Natural killer cell treated with Interleukin-12 subunit alpha and Interleukin-12 subunit beta and Interleukin-15 and Interleukin-18, amount 100 ng/mL, for 72 hours (primary cell): ENCODE measurements around the gene KRTAP22-1. TPM values are rescaled to one million over a fixed set of nuclear protein-coding genes. Genes with fewer than 3 reads are reported as not detected.

Experiments used
- ATAC-seq, 2 donors: fragments of 150-1000 bp; cut with Tn5 transposase in 1 of 2; sonication (Bioruptor Pico), chemical (Tn5 transposase) in 1 of 2; 2 replicates each; pipeline ENCODE4 v1.10.0; 2021
- DNase-seq: peaks from one replicate; pipeline ENCODE4 v3.0.0; 2022; ENCODE audit warnings: low spot score
- H3K27ac Mint-ChIP-seq, 2 donors: 1 replicate in 1 of 2; 2 replicates in 1 of 2; pipeline ENCODE4 v1.8.0; 2022; ENCODE audit warnings: mixed read lengths in 2 of 2, mild to moderate bottlenecking in 1 of 2, moderate library complexity in 1 of 2
- H3K27me3 Mint-ChIP-seq, 2 donors: 1 replicate in 1 of 2; 2 replicates in 1 of 2; pipeline ENCODE4 v1.8.0; 2022; ENCODE audit warnings: mixed read lengths in 2 of 2
- H3K36me3 Mint-ChIP-seq: one replicate; pipeline ENCODE4 v1.8.0; 2022; ENCODE audit warnings: mixed read lengths
- H3K4me1 Mint-ChIP-seq, 2 donors: 1 replicate in 1 of 2; 2 replicates in 1 of 2; pipeline ENCODE4 v1.8.0; 2022; ENCODE audit warnings: low read depth in 2 of 2, mixed read lengths in 2 of 2, mild to moderate bottlenecking in 1 of 2
- H3K4me3 Mint-ChIP-seq: one replicate; pipeline ENCODE4 v1.8.0; 2022; ENCODE audit warnings: mixed read lengths
- H3K9me3 Mint-ChIP-seq: 2 replicates; pipeline ENCODE4 v1.8.0; 2022; ENCODE audit warnings: mixed read lengths
- total RNA-seq, 2 donors: library from RNA; stranded (reverse); gene quantifications; one replicate each; pipeline ENCODE4 v1.2.3, GENCODE V29; 2022

The KRTAP22-1 gene
- total RNA-seq, 2 donors from 2014 or later = not detected

DNA sequence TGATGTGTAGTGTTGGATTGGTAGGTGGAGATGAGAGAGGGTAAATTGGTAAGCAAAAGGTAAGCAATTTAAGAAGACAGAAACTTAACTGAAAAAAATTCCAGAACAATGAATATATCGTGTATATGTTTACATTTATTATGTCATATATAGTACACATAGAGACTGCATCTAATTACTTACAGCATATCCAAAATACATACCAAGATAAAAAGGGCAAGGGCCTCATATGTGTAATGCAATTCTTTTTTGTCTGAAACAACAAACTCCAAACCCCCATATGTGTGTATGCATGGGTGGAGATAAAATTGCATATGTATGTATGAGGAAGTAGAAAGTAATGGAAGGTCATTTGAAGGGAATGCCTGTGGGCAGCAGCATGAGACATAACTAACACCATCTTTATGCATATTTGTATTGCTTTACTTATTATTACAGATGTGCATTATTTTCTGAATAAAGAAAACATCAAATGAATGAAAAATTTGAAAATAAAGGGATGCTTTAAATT, 46.1 kb downstream of the KRTAP22-1 start:
- Mint-ChIP-seq H3K4me1 (no peaks in the 10 kb centered on the region), H3K27ac (no peak overlapping the region), H3K36me3 (peaks cover 4% of the 10 kb centered on the region), H3K4me3 (no peak overlapping the region), H3K27me3 (no peaks in the 10 kb centered on the region), H3K9me3 (peaks cover 19% of the 10 kb centered on the region)
- ATAC-seq (no peak), DNase-seq (no peak)

Other genes with a start within 250 kb of the KRTAP22-1 start
- not detected for gene KRTAP13-2, start 228.8 kb upstream of the KRTAP22-1 start, total RNA-seq
- not detected for gene KRTAP13-1, start 205.1 kb upstream of the KRTAP22-1 start, total RNA-seq
- not detected for gene KRTAP13-3, start 175.2 kb upstream of the KRTAP22-1 start, total RNA-seq
- gene KRTAP13-4, start 170.9 kb upstream of the KRTAP22-1 start, total RNA-seq = not detected
- gene KRTAP15-1, start 160.8 kb upstream of the KRTAP22-1 start, total RNA-seq = not detected
- gene KRTAP19-1, start 120.7 kb upstream of the KRTAP22-1 start, total RNA-seq = not detected
- gene KRTAP19-2, start 113.7 kb upstream of the KRTAP22-1 start, total RNA-seq = not detected
- gene KRTAP19-3, start 109.1 kb upstream of the KRTAP22-1 start, total RNA-seq = not detected
- gene KRTAP19-4, start 103.9 kb upstream of the KRTAP22-1 start, total RNA-seq = not detected
- not detected for gene KRTAP19-5, start 98.9 kb upstream of the KRTAP22-1 start, total RNA-seq
- not detected for gene KRTAP19-6, start 59.2 kb upstream of the KRTAP22-1 start, total RNA-seq
- not detected for gene KRTAP19-7, start 39.8 kb upstream of the KRTAP22-1 start, total RNA-seq
- gene KRTAP22-2, start 10.7 kb upstream of the KRTAP22-1 start, total RNA-seq = not detected
- gene KRTAP6-3, start 8.6 kb upstream of the KRTAP22-1 start, total RNA-seq = not detected
- not detected for gene KRTAP6-2, start 2.2 kb upstream of the KRTAP22-1 start, total RNA-seq
- gene KRTAP6-1, start 12.8 kb downstream of the KRTAP22-1 start, total RNA-seq = not detected
- gene KRTAP20-1, start 15.3 kb downstream of the KRTAP22-1 start, total RNA-seq = not detected
- gene KRTAP20-4, start 19.5 kb downstream of the KRTAP22-1 start, total RNA-seq = not detected
- gene KRTAP20-2, start 34.1 kb downstream of the KRTAP22-1 start, total RNA-seq = not detected
- not detected for gene KRTAP20-3, start 41.8 kb downstream of the KRTAP22-1 start, total RNA-seq
- not detected for gene KRTAP21-3, start 117.7 kb downstream of the KRTAP22-1 start, total RNA-seq
- gene KRTAP21-2, start 146.2 kb downstream of the KRTAP22-1 start, total RNA-seq = not detected
- not detected for gene KRTAP21-1, start 154.3 kb downstream of the KRTAP22-1 start, total RNA-seq
- not detected for gene KRTAP8-1, start 212.2 kb downstream of the KRTAP22-1 start, total RNA-seq
- not detected for gene KRTAP7-1, start 228.7 kb downstream of the KRTAP22-1 start, total RNA-seq